Measurements from ENCODE around the gene SRCIN1.

GRCh38 chr17:38536661-38537060 lies 69.1 kb downstream of the SRCIN1 start:
- TF ChIP-seq POLR2AphosphoS5 (IDR thresholded peaks at IDR 0.05; ENCODE audit: low read depth, low read length) (no peak), REST (IDR thresholded peaks at IDR 0.05; ENCODE audit: insufficient read depth in 1 of 2, low read depth in 2 of 2, low read length in 2 of 2) (no peak), SIN3A (IDR thresholded peaks at IDR 0.05; ENCODE audit: borderline replicate concordance, insufficient read depth, low read length) (no peak), TAF1 (IDR thresholded peaks at IDR 0.05; ENCODE audit: borderline replicate concordance, insufficient read depth, low read length) (no peak)
